GM19043 (cell line): ENCODE results near the gene RILPL1.
"Not testable (repeated sequence)": the region's sequence is repeated elsewhere in the genome, so short reads cannot be mapped to it uniquely, and the experiment has no call there.

Experiments
- ATAC-seq: cut with Tn5 transposase; IDR thresholded peaks from one replicate; pipeline ENCODE4 v1.9.1; 2021; ENCODE audit warnings: low read depth; ENCODE audit not compliant: unreplicated experiment

Gene RILPL1

GRCh38 chr12:123533672-123534643, at the start of gene RILPL1:
TSS of gene RILPL1 (minus strand) at chr12:123533719. CDS start at chr12:123533482, 237 bp downstream.
- no peak for ATAC-seq

- ATAC-seq, result no peak
These were observed 47.3 kb upstream of the RILPL1 start for GRCh38 chr12:123580772-123581171.

- not testable (repeated sequence) for ATAC-seq
These were observed 45.3 kb upstream of the RILPL1 start for GRCh38 chr12:123578829-123579228.

GRCh38 chr12:123578243-123578642, 44.7 kb upstream of the RILPL1 start:
- no peak for ATAC-seq

- ATAC-seq, result no peak
These were observed 43.1 kb upstream of the RILPL1 start for GRCh38 chr12:123576611-123577010.

- ATAC-seq, result no peak
These were observed 40.4 kb upstream of the RILPL1 start for GRCh38 chr12:123573870-123574269.

GRCh38 chr12:123572391-123572790, 38.9 kb upstream of the RILPL1 start:
- ATAC-seq, result no peak

- no peak for ATAC-seq
These were observed 37.9 kb upstream of the RILPL1 start for GRCh38 chr12:123571343-123571813.

GRCh38 chr12:123559468-123559867, 25.9 kb upstream of the RILPL1 start:
- no peak for ATAC-seq

- not testable (repeated sequence) for ATAC-seq
These were observed 25.0 kb upstream of the RILPL1 start for GRCh38 chr12:123558487-123558886.

- ATAC-seq, result not testable (repeated sequence)
These were observed 21.3 kb upstream of the RILPL1 start for GRCh38 chr12:123554843-123555242.

- not testable (repeated sequence) for ATAC-seq
These were observed 20.6 kb upstream of the RILPL1 start for GRCh38 chr12:123554136-123554535.

- ATAC-seq, result no peak
These were observed 17.2 kb upstream of the RILPL1 start for GRCh38 chr12:123550700-123551099.

GRCh38 chr12:123548107-123548506, 14.6 kb upstream of the RILPL1 start:
- ATAC-seq, result no peak

- no peak for ATAC-seq
These were observed 12.8 kb upstream of the RILPL1 start for GRCh38 chr12:123546281-123546680.

- no peak for ATAC-seq
These were observed 10.0 kb upstream of the RILPL1 start for GRCh38 chr12:123543541-123543940.

GRCh38 chr12:123540899-123541662, 7.6 kb upstream of the RILPL1 start:
- no peak for ATAC-seq

GRCh38 chr12:123535952-123536351, 2.4 kb upstream of the RILPL1 start:
- not testable (repeated sequence) for ATAC-seq

- ATAC-seq, result no peak
These were observed 490 bp downstream of the RILPL1 start for GRCh38 chr12:123532808-123533649.

GRCh38 chr12:123532019-123532418, 1.5 kb downstream of the RILPL1 start:
- no peak for ATAC-seq
